Keratinocyte (primary cell): ENCODE results near the gene PLK4.

Source experiments
- EZH2 ChIP-seq: IDR thresholded peaks from one replicate; pipeline ENCODE4 v1.6.1; 2012; ENCODE audit warnings: inconsistent platforms, mild to moderate bottlenecking, low read length, moderate library complexity
- TF ChIP-seq, protein P1 (sequence below), 3 experiments: IDR thresholded peaks in 1 of 3; conservative IDR thresholded peaks in 1 of 3; optimal IDR thresholded peaks in 1 of 3; 2 replicates in 2 of 3; 3 replicates in 1 of 3; pipeline versions ENCODE3 to v1.5.1; 2011; ENCODE audit warnings: low read length in 3 of 3, mild to moderate bottlenecking in 3 of 3, moderate library complexity in 2 of 3, control low read depth in 1 of 3, inconsistent platforms in 1 of 3; ENCODE audit not compliant: insufficient read depth in 2 of 3; ENCODE audit errors: extremely low read depth in 1 of 3

DNA sequence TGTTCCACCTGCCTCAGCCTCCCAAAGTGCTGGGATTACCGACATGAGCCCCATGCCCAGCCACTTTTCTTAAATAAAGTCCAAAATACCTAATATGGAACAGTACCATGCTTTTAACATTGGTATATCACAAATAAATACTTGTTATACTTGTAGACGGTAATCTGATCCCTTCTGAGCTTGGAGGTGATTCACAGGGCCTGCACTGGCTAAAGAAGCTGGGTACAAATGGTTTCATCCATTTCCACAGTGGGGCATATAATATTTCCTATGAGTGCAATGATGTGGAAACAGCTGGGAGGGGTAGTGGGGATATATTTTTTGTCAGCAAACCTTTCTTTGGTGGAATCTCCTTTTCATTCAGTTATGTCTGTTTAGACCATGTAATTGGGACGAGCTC, 35.8 kb downstream of the PLK4 start:
- TF ChIP-seq, protein P1, sequence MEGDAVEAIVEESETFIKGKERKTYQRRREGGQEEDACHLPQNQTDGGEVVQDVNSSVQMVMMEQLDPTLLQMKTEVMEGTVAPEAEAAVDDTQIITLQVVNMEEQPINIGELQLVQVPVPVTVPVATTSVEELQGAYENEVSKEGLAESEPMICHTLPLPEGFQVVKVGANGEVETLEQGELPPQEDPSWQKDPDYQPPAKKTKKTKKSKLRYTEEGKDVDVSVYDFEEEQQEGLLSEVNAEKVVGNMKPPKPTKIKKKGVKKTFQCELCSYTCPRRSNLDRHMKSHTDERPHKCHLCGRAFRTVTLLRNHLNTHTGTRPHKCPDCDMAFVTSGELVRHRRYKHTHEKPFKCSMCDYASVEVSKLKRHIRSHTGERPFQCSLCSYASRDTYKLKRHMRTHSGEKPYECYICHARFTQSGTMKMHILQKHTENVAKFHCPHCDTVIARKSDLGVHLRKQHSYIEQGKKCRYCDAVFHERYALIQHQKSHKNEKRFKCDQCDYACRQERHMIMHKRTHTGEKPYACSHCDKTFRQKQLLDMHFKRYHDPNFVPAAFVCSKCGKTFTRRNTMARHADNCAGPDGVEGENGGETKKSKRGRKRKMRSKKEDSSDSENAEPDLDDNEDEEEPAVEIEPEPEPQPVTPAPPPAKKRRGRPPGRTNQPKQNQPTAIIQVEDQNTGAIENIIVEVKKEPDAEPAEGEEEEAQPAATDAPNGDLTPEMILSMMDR (optimal IDR thresholded peaks at IDR 0.05 in 1 of 3, IDR thresholded peaks at IDR 0.05 in 1 of 3, conservative IDR thresholded peaks at IDR 0.05 in 1 of 3; ENCODE audit: extremely low read depth in 1 of 3, insufficient read depth in 2 of 3, low read length in 3 of 3): no peak
- no peak for TF ChIP-seq EZH2
